ENCODE results near the gene SLX4. TPM values are rescaled to one million over a fixed set of nuclear protein-coding genes. Genes with fewer than 3 reads are reported as not detected.

Gene SLX4
- total RNA-seq, 1 donor from 2014 or later = 1.3 TPM

- no peak for DNase-seq (ENCODE audit: low read depth)
- Histone ChIP-seq H3K4me3 (ENCODE audit: low read depth, low read length) (no peak overlapping the region), H3K27me3 (ENCODE audit: control insufficient read depth, insufficient read depth, low read length) (no peaks in the 10 kb centered on the region), H3K36me3 (ENCODE audit: control insufficient read depth, insufficient read depth, low read length) (peaks cover 3% of the 10 kb centered on the region)
- FAIRE-seq = no peak
- TF ChIP-seq CTCF (IDR thresholded peaks at IDR 0.05; ENCODE audit: insufficient read depth, low read length, severe bottlenecking) = no peak
Observed at GRCh38 chr16:3597676-3598075, 13.7 kb downstream of the SLX4 start.

GRCh38 chr16:3597226-3597625 lies 14.2 kb downstream of the SLX4 start:
- no peaks in the 10 kb centered on the region for H3K27me3 ChIP-seq (ENCODE audit: control insufficient read depth, insufficient read depth, low read length)
- FAIRE-seq = no peak
- no peak for TF ChIP-seq CTCF (IDR thresholded peaks at IDR 0.05; ENCODE audit: insufficient read depth, low read length, severe bottlenecking)

GRCh38 chr16:3596101-3596861 lies 15.1 kb downstream of the SLX4 start:
- Histone ChIP-seq H3K4me3 (ENCODE audit: low read depth, low read length) (no peak overlapping the region), H3K27me3 (ENCODE audit: control insufficient read depth, insufficient read depth, low read length) (no peaks in the 10 kb centered on the region), H3K36me3 (ENCODE audit: control insufficient read depth, insufficient read depth, low read length) (peaks cover 3% of the 10 kb centered on the region)
- TF ChIP-seq CTCF (IDR thresholded peaks at IDR 0.05; ENCODE audit: insufficient read depth, low read length, severe bottlenecking) = no peak
- FAIRE-seq = no peak
- no peak for DNase-seq (ENCODE audit: low read depth)

More at GRCh38 chr16:3597226-3597625, 14.2 kb downstream of the SLX4 start:
- H3K36me3 ChIP-seq (ENCODE audit: control insufficient read depth, insufficient read depth, low read length) = peaks cover 3% of the 10 kb centered on the region
- H3K4me3 ChIP-seq (ENCODE audit: low read depth, low read length) = no peak overlapping the region
- DNase-seq (ENCODE audit: low read depth) = no peak

GRCh38 chr16:3595521-3596021 lies 15.8 kb downstream of the SLX4 start:
- H3K4me3 ChIP-seq (ENCODE audit: low read depth, low read length) = no peak overlapping the region
- FAIRE-seq (no peak), DNase-seq (ENCODE audit: low read depth) (no peak)
- TF ChIP-seq CTCF (IDR thresholded peaks at IDR 0.05; ENCODE audit: insufficient read depth, low read length, severe bottlenecking) = no peak
- no peaks in the 10 kb centered on the region for H3K27me3 ChIP-seq (ENCODE audit: control insufficient read depth, insufficient read depth, low read length)
- peaks cover 3% of the 10 kb centered on the region for H3K36me3 ChIP-seq (ENCODE audit: control insufficient read depth, insufficient read depth, low read length)

- no peak for TF ChIP-seq CTCF (IDR thresholded peaks at IDR 0.05; ENCODE audit: insufficient read depth, low read length, severe bottlenecking)
- H3K27me3 ChIP-seq (ENCODE audit: control insufficient read depth, insufficient read depth, low read length) = no peaks in the 10 kb centered on the region
- H3K36me3 ChIP-seq (ENCODE audit: control insufficient read depth, insufficient read depth, low read length) = peaks cover 1% of the 10 kb centered on the region
- DNase-seq (ENCODE audit: low read depth) (no peak), FAIRE-seq (no peak)
- H3K4me3 ChIP-seq (ENCODE audit: low read depth, low read length) = no peak overlapping the region
Observed at GRCh38 chr16:3595110-3595486, 16.3 kb downstream of the SLX4 start.
